ENCODE results near the gene TXNL1. TPM values are rescaled to one million over a fixed set of nuclear protein-coding genes. Genes with fewer than 3 reads are reported as not detected.

Gene TXNL1
- total RNA-seq, 1 experiment from 2014 or later = 90.4 TPM

DNA sequence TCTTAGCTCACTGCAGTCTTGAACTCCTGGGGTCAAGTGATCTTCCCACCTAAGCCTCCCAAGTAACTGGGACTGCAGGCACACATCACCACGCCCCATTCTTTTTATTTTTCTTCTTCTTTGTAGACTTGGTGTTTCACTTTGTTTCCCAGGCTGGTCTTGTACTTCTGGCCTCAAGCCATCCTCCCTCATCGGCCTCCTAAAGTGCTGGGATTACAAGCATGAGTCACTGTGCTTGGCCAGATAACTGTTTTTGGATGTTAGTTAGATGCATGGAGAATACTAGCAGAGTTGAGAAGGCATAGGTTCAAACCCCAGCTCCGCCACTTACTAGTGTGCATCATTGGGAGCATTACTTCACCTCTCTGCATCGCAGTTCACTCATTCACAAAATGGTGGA lies 88.3 kb downstream of the TXNL1 start:
- no CpG with 5 or more reads among the region's 4 CpGs for WGBS (ENCODE audit: extremely low coverage, insufficient read length, low lambda C conversion rate)

More for the DNA sequence above, 88.3 kb downstream of the TXNL1 start:
- Histone ChIP-seq H3K14ac (ENCODE audit: insufficient read depth, low read length) (no peak overlapping the region), H3K56ac (ENCODE audit: insufficient read length, low read depth, low read length) (no peak overlapping the region), H2BK120ac (ENCODE audit: low read depth, low read length, poor library complexity, severe bottlenecking) (no peak overlapping the region), H3K27me3 (ENCODE audit: insufficient read depth, low read length) (no peaks in the 10 kb centered on the region), H3K4ac (ENCODE audit: low read depth, low read length) (no peak overlapping the region), H3K23me2 (ENCODE audit: insufficient read length, low read depth, low read length, poor library complexity, severe bottlenecking) (no peaks in the 10 kb centered on the region), H3K9me3 (ENCODE audit: control insufficient read depth, low read depth, low read length) (no peaks in the 10 kb centered on the region), H2BK5ac (ENCODE audit: insufficient read length, low read length) (no peak overlapping the region), H3K23ac (ENCODE audit: insufficient read length, low read depth, low read length) (no peak overlapping the region), H4K5ac (ENCODE audit: insufficient read length, low read depth, low read length) (no peak overlapping the region), H3K4me1 (ENCODE audit: insufficient read depth, low read length) (no peaks in the 10 kb centered on the region), H2AK5ac (ENCODE audit: insufficient read length, low read length) (no peak overlapping the region), H2BK12ac (ENCODE audit: insufficient read length, low read depth, low read length) (no peak overlapping the region), H3K9ac (ENCODE audit: extremely low read depth, insufficient read length, low read length) (no peak overlapping the region), H2BK15ac (ENCODE audit: low read depth, low read length) (no peak overlapping the region), H3K79me2 (ENCODE audit: insufficient read depth, low read length) (no peaks in the 10 kb centered on the region), H4K20me1 (ENCODE audit: control insufficient read depth, insufficient read depth, insufficient read length) (no peaks in the 10 kb centered on the region), H3K79me1 (ENCODE audit: insufficient read depth, low read depth, low read length, poor library complexity, severe bottlenecking) (no peaks in the 10 kb centered on the region), H3K18ac (ENCODE audit: insufficient read length, low read depth, low read length) (no peak overlapping the region), H4K8ac (replicated peaks; ENCODE audit: insufficient read length, low read depth, low read length) (no peak overlapping the region), H2BK20ac (ENCODE audit: low read depth, low read length, poor library complexity, severe bottlenecking) (no peak overlapping the region), H3K4me2 (ENCODE audit: insufficient read depth, insufficient read length, low read length) (no peak overlapping the region), H3T11ph (ENCODE audit: low read length) (no peak overlapping the region), H3K27ac (ENCODE audit: insufficient read length, low read depth, low read length) (no peak overlapping the region), H2AFZ (ENCODE audit: low read length) (no peak overlapping the region), H4K91ac (ENCODE audit: insufficient read length, low read depth, low read length) (no peak overlapping the region)
- DNase-seq = no peak
- no peak overlapping the region for H3K27ac Mint-ChIP-seq
- no peaks in the 10 kb centered on the region; a peak in 2 of 5 replicates for H3K9me3 Mint-ChIP-seq
- H3K27me3 Mint-ChIP-seq (ENCODE audit: low read depth) = peaks cover 1% of the 10 kb centered on the region
- H3K36me3 Mint-ChIP-seq (ENCODE audit: insufficient read depth in 1 of 3, low read depth in 3 of 3) = peaks cover 0 to 4% (median 0%) of the 10 kb centered on the region in 3 experiments; a peak in 2 of 7 replicates
- H3K4me3 Mint-ChIP-seq = no peak overlapping the region
- TF ChIP-seq, protein P1, sequence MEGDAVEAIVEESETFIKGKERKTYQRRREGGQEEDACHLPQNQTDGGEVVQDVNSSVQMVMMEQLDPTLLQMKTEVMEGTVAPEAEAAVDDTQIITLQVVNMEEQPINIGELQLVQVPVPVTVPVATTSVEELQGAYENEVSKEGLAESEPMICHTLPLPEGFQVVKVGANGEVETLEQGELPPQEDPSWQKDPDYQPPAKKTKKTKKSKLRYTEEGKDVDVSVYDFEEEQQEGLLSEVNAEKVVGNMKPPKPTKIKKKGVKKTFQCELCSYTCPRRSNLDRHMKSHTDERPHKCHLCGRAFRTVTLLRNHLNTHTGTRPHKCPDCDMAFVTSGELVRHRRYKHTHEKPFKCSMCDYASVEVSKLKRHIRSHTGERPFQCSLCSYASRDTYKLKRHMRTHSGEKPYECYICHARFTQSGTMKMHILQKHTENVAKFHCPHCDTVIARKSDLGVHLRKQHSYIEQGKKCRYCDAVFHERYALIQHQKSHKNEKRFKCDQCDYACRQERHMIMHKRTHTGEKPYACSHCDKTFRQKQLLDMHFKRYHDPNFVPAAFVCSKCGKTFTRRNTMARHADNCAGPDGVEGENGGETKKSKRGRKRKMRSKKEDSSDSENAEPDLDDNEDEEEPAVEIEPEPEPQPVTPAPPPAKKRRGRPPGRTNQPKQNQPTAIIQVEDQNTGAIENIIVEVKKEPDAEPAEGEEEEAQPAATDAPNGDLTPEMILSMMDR (conservative IDR thresholded peaks at IDR 0.05) = no peak
- peaks cover 0 to 6% of the 10 kb centered on the region in 2 experiments; a peak in 2 of 4 replicates for H3K4me1 Mint-ChIP-seq

Other genes with a start within 250 kb of the TXNL1 start
- gene WDR7, start 12.8 kb upstream of the TXNL1 start, total RNA-seq (2021) = 14.8 TPM in 2 replicates